ENCODE results near the gene RABGGTB. TPM values are rescaled to one million over a fixed set of nuclear protein-coding genes. Genes with fewer than 3 reads are reported as not detected.
"Not testable (repeated sequence)": the region's sequence is repeated elsewhere in the genome, so short reads cannot be mapped to it uniquely, and the experiment has no call there.

The RABGGTB gene
- total and polyA plus RNA-seq, 2 experiments from 2014 or later = 77.1 to 162 TPM

- H3F3A ChIP-seq (replicated peaks; ENCODE audit: low read depth); H2AFZ ChIP-seq; H3K4me1 ChIP-seq (ENCODE audit: insufficient read depth); H3K27ac ChIP-seq (ENCODE audit: low read depth); H3K4me2 ChIP-seq; ATAC-seq; H3K9me2 ChIP-seq (ENCODE audit: insufficient read depth); H3K36me3 ChIP-seq (ENCODE audit: insufficient read depth); H3K27ac Mint-ChIP-seq; H3K4me3 ChIP-seq; H3K4me1 Mint-ChIP-seq; H3K27me3 Mint-ChIP-seq (ENCODE audit: insufficient read depth, low read depth, poor library complexity); H3K4me3 Mint-ChIP-seq; H3K27me3 ChIP-seq (ENCODE audit: insufficient read depth); H4K20me1 ChIP-seq (replicated peaks; ENCODE audit: insufficient read depth); DNase-seq (ENCODE audit: low spot score); H3K36me3 Mint-ChIP-seq (ENCODE audit: low read depth); H3K79me2 ChIP-seq (replicated peaks; ENCODE audit: insufficient read depth): not testable (repeated sequence)
- peaks cover 22% of the 10 kb centered on the region for H3K9me3 Mint-ChIP-seq
Observed at GRCh38 chr1:75778694-75779093, 7.4 kb upstream of the RABGGTB start.

- H3K36me3 Mint-ChIP-seq (ENCODE audit: low read depth); H3K36me3 ChIP-seq (ENCODE audit: insufficient read depth); H3K27ac Mint-ChIP-seq; H3K4me1 ChIP-seq (ENCODE audit: insufficient read depth); H3K4me3 Mint-ChIP-seq; H3K4me3 ChIP-seq; H3K27ac ChIP-seq (ENCODE audit: low read depth); H3K4me2 ChIP-seq; H3K27me3 Mint-ChIP-seq (ENCODE audit: insufficient read depth, low read depth, poor library complexity); H3F3A ChIP-seq (replicated peaks; ENCODE audit: low read depth); H2AFZ ChIP-seq; H3K27me3 ChIP-seq (ENCODE audit: insufficient read depth); H3K79me2 ChIP-seq (replicated peaks; ENCODE audit: insufficient read depth); H3K4me1 Mint-ChIP-seq; H3K9me2 ChIP-seq (ENCODE audit: insufficient read depth); H4K20me1 ChIP-seq (replicated peaks; ENCODE audit: insufficient read depth); ATAC-seq; DNase-seq (ENCODE audit: low spot score): not testable (repeated sequence)
- peaks cover 22% of the 10 kb centered on the region for H3K9me3 Mint-ChIP-seq
Observed at GRCh38 chr1:75780183-75780582, 5.9 kb upstream of the RABGGTB start.

GRCh38 chr1:75783920-75784319 lies 2.1 kb upstream of the RABGGTB start:
- not testable (repeated sequence) for H3K9me2 ChIP-seq (ENCODE audit: insufficient read depth); H3K27me3 ChIP-seq (ENCODE audit: insufficient read depth); H3K4me2 ChIP-seq; H3K4me3 Mint-ChIP-seq; H3K9me3 Mint-ChIP-seq; ATAC-seq; H2AFZ ChIP-seq; DNase-seq (ENCODE audit: low spot score); H3K27ac Mint-ChIP-seq; H3K36me3 ChIP-seq (ENCODE audit: insufficient read depth); H3F3A ChIP-seq (replicated peaks; ENCODE audit: low read depth); H3K4me3 ChIP-seq; H3K27me3 Mint-ChIP-seq (ENCODE audit: insufficient read depth, low read depth, poor library complexity); H3K27ac ChIP-seq (ENCODE audit: low read depth)
- Histone ChIP-seq H4K20me1 (replicated peaks; ENCODE audit: insufficient read depth) (peaks cover 14% of the 10 kb centered on the region; the same call in 1 of the 2 replicates), H3K79me2 (replicated peaks; ENCODE audit: insufficient read depth) (peaks cover 33% of the 10 kb centered on the region), H3K4me1 (ENCODE audit: insufficient read depth) (peaks cover 11% of the 10 kb centered on the region)
- Mint-ChIP-seq H3K4me1 (peaks cover 10% of the 10 kb centered on the region; the same call in 2 of the 3 replicates), H3K36me3 (ENCODE audit: low read depth) (peaks cover 29% of the 10 kb centered on the region)

- Histone ChIP-seq H3K4me3 (peak overlapping the region; percentile 92), H2AFZ (peak overlapping the region; percentile 78), H3F3A (replicated peaks; ENCODE audit: low read depth) (peaks cover 14% of the 10 kb centered on the region; the same call in 1 of the 2 replicates), H4K20me1 (replicated peaks; ENCODE audit: insufficient read depth) (peaks cover 26% of the 10 kb centered on the region), H3K27me3 (ENCODE audit: insufficient read depth) (no peaks in the 10 kb centered on the region), H3K4me1 (ENCODE audit: insufficient read depth) (peaks cover 16% of the 10 kb centered on the region), H3K36me3 (ENCODE audit: insufficient read depth) (peaks cover 24% of the 10 kb centered on the region), H3K4me2 (peak overlapping the region; percentile 95), H3K27ac (ENCODE audit: low read depth) (peak overlapping the region; percentile 82), H3K79me2 (replicated peaks; ENCODE audit: insufficient read depth) (peaks cover 48% of the 10 kb centered on the region), H3K9me2 (ENCODE audit: insufficient read depth) (no peaks in the 10 kb centered on the region)
- Mint-ChIP-seq H3K9me3 (no peaks in the 10 kb centered on the region), H3K4me3 (peak overlapping the region; percentile 94), H3K4me1 (peaks cover 25% of the 10 kb centered on the region), H3K36me3 (ENCODE audit: low read depth) (peaks cover 45% of the 10 kb centered on the region), H3K27me3 (ENCODE audit: insufficient read depth, low read depth, poor library complexity) (peaks cover 4% of the 10 kb centered on the region), H3K27ac (peak overlapping the region; percentile 96)
- DNase-seq (ENCODE audit: low spot score) (no peak), ATAC-seq (peak; percentile 56)
- TF ChIP-seq STAT1 (IDR thresholded peaks at IDR 0.05; ENCODE audit: unreplicated experiment) = no peak
- TF ChIP-seq CTCF (conservative IDR thresholded peaks at IDR 0.05; ENCODE audit: low read depth in 2 of 2) = no peak
- no peak for TF ChIP-seq ZNF331 (CRISPR knock-in tag; IDR thresholded peaks at IDR 0.05; ENCODE audit: low read depth)
Observed at GRCh38 chr1:75785320-75785982, 605 bp upstream of the RABGGTB start.

Data from GM23338 (cell line).